ENCODE data around the gene COL4A2.

DNA sequence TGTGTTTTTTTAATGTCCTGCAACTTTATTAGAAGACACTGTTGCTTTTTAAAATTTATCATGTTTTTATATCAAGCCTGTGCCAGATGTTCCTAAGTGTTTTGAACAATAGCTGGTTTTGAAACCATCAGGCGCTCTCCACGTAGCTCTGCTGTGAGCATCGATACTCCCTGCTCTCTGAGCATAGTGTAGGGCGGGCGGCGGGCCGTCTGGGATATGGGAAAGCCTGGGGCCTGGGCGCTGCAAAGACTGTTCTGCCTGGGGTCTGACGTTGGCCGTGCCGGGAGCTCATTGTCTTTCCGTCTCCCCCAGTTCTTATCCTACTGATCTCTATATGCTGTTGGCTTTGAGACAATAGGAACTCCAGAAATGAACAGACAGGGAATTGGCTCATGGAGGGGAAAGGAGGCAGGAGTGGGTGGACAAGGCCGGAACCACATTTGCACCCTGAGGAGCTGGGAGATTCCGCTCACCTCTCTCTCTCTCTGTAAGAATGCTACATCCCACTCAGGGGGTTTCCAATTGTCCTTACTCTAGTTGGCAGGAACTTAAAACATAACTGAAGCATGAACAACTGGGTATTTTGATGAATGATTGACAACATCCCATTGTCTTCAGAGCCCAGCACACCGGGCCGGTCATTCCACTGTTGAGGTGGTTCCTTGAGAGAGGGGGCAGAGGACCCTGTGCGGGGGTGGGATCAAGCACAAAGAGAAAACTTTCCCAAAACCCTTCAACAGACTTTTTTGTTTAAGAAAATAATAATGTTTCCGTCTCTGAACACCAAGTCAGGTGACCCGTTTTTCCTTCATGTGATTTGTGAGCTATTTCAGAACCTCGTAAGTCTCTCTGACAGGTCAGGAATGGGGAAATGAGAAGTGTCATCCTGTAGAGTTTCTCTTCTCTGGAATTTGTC, 64.7 kb downstream of the COL4A2 start:
- no peak for TF ChIP-seq POLR2A (IDR thresholded peaks at IDR 0.05)
- TF ChIP-seq, protein P1, sequence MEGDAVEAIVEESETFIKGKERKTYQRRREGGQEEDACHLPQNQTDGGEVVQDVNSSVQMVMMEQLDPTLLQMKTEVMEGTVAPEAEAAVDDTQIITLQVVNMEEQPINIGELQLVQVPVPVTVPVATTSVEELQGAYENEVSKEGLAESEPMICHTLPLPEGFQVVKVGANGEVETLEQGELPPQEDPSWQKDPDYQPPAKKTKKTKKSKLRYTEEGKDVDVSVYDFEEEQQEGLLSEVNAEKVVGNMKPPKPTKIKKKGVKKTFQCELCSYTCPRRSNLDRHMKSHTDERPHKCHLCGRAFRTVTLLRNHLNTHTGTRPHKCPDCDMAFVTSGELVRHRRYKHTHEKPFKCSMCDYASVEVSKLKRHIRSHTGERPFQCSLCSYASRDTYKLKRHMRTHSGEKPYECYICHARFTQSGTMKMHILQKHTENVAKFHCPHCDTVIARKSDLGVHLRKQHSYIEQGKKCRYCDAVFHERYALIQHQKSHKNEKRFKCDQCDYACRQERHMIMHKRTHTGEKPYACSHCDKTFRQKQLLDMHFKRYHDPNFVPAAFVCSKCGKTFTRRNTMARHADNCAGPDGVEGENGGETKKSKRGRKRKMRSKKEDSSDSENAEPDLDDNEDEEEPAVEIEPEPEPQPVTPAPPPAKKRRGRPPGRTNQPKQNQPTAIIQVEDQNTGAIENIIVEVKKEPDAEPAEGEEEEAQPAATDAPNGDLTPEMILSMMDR (IDR thresholded peaks at IDR 0.05): no peak
